ENCODE results near the gene ACTR6.

ACTR6 gene

DNA sequence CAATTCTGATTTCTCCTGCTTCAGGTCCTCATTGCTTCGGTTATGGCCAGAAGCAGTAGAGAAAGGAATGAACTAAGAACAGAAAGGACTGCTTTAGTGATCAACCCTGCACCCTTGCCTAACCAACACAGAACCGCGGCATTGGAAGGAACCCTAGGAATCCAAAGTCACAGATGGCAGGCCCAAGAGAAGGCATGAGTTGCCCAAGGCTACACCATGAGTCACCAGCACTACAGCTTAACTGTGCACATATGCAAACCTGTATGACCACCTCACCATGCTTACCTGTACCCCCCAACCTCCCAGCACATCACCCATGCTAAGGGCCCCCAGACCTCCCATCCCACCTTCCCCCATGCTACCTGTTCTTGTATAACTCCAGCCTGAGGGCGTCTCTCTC is 32.1 kb upstream of the ACTR6 start (continued):
- no peak for TF ChIP-seq OSR1 (CRISPR knock-in tag; IDR thresholded peaks at IDR 0.05)
- TF ChIP-seq ARNTL (CRISPR knock-in tag; IDR thresholded peaks at IDR 0.05; ENCODE audit: borderline replicate concordance, low read depth), result no peak
- no peak for TF ChIP-seq ZFP30 (CRISPR knock-in tag; IDR thresholded peaks at IDR 0.05)
- no peak for TF ChIP-seq CSDC2 (CRISPR knock-in tag; IDR thresholded peaks at IDR 0.05)
- TF ChIP-seq GLIS3 (CRISPR knock-in tag; IDR thresholded peaks at IDR 0.05), result no peak
- no peak for TF ChIP-seq BACH2 (CRISPR knock-in tag; IDR thresholded peaks at IDR 0.05; ENCODE audit: borderline replicate concordance)
- TF ChIP-seq ZNF8 (CRISPR knock-in tag; IDR thresholded peaks at IDR 0.05), result no peak

DNA sequence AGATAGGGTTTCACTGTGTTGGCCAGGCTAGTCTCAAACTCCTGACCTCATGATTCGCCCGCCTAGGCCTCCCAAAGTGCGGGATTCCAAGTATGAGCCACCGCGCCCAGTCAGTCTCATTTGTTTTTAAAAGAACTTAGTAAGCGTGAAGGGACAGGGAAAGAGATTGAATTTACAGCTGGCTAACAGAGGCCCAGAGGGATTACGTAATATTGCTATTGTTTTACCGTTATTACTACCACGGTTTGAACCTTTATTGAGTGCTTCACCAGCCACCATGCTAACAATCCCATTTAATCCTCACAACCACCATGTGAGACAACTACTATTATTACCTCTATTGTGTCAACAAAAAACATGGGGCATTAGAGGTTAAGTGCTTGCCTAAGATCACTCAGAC is 31.3 kb upstream of the ACTR6 start:
- no peak for TF ChIP-seq TOX (CRISPR knock-in tag; IDR thresholded peaks at IDR 0.05; ENCODE audit: borderline replicate concordance)
- no peak for TF ChIP-seq ARNTL (CRISPR knock-in tag; IDR thresholded peaks at IDR 0.05; ENCODE audit: borderline replicate concordance, low read depth)
- no peak for TF ChIP-seq TSHZ2 (CRISPR knock-in tag; IDR thresholded peaks at IDR 0.05)
- no peak for TF ChIP-seq ZFP30 (CRISPR knock-in tag; IDR thresholded peaks at IDR 0.05)
- TF ChIP-seq RARB (CRISPR knock-in tag; IDR thresholded peaks at IDR 0.05), result no peak
- TF ChIP-seq ZNF565 (CRISPR knock-in tag; conservative IDR thresholded peaks at IDR 0.05; ENCODE audit: low read depth), result no peak
- no peak for TF ChIP-seq ZFP3 (CRISPR knock-in tag; IDR thresholded peaks at IDR 0.05)
- TF ChIP-seq, protein P1, sequence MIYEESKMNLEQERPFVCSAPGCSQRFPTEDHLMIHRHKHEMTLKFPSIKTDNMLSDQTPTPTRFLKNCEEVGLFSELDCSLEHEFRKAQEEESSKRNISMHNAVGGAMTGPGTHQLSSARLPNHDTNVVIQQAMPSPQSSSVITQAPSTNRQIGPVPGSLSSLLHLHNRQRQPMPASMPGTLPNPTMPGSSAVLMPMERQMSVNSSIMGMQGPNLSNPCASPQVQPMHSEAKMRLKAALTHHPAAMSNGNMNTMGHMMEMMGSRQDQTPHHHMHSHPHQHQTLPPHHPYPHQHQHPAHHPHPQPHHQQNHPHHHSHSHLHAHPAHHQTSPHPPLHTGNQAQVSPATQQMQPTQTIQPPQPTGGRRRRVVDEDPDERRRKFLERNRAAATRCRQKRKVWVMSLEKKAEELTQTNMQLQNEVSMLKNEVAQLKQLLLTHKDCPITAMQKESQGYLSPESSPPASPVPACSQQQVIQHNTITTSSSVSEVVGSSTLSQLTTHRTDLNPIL (CRISPR knock-in tag; IDR thresholded peaks at IDR 0.05; ENCODE audit: low read depth), result no peak
- TF ChIP-seq ZC3H10 (CRISPR knock-in tag; IDR thresholded peaks at IDR 0.05), result no peak
- TF ChIP-seq ZNF70 (CRISPR knock-in tag; IDR thresholded peaks at IDR 0.05), result no peak
- TF ChIP-seq OSR1 (CRISPR knock-in tag; IDR thresholded peaks at IDR 0.05), result no peak
- TF ChIP-seq PATZ1 (CRISPR knock-in tag; IDR thresholded peaks at IDR 0.05; ENCODE audit: borderline replicate concordance), result no peak
- no peak for TF ChIP-seq SNAI2 (CRISPR knock-in tag; IDR thresholded peaks at IDR 0.05)
- TF ChIP-seq POU6F1 (CRISPR knock-in tag; IDR thresholded peaks at IDR 0.05; ENCODE audit: borderline replicate concordance, low read depth), result no peak
- TF ChIP-seq PPARA (CRISPR knock-in tag; IDR thresholded peaks at IDR 0.05; ENCODE audit: borderline replicate concordance), result no peak
- TF ChIP-seq ZNF8 (CRISPR knock-in tag; IDR thresholded peaks at IDR 0.05), result no peak
- TF ChIP-seq ESRRG (CRISPR knock-in tag; IDR thresholded peaks at IDR 0.05), result no peak
- TF ChIP-seq TCF4 (CRISPR knock-in tag; IDR thresholded peaks at IDR 0.05; ENCODE audit: borderline replicate concordance), result no peak
- TF ChIP-seq, protein P2, sequence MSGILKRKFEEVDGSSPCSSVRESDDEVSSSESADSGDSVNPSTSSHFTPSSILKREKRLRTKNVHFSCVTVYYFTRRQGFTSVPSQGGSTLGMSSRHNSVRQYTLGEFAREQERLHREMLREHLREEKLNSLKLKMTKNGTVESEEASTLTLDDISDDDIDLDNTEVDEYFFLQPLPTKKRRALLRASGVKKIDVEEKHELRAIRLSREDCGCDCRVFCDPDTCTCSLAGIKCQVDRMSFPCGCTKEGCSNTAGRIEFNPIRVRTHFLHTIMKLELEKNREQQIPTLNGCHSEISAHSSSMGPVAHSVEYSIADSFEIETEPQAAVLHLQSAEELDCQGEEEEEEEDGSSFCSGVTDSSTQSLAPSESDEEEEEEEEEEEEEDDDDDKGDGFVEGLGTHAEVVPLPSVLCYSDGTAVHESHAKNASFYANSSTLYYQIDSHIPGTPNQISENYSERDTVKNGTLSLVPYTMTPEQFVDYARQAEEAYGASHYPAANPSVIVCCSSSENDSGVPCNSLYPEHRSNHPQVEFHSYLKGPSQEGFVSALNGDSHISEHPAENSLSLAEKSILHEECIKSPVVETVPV (CRISPR knock-in tag; IDR thresholded peaks at IDR 0.05), result no peak
- no peak for TF ChIP-seq BACH2 (CRISPR knock-in tag; IDR thresholded peaks at IDR 0.05; ENCODE audit: borderline replicate concordance)
- ATAC-seq, result no peak

GRCh38 chr12:100170313-100170858 is 30.2 kb upstream of the ACTR6 start:
- peak; percentile 53 for ATAC-seq
- TF ChIP-seq OSR1 (CRISPR knock-in tag; IDR thresholded peaks at IDR 0.05) (no peak), TSHZ2 (CRISPR knock-in tag; IDR thresholded peaks at IDR 0.05) (no peak), PPARA (CRISPR knock-in tag; IDR thresholded peaks at IDR 0.05; ENCODE audit: borderline replicate concordance) (no peak), ZC3H10 (CRISPR knock-in tag; IDR thresholded peaks at IDR 0.05) (no peak), ZNF70 (CRISPR knock-in tag; IDR thresholded peaks at IDR 0.05) (no peak), ESRRG (CRISPR knock-in tag; IDR thresholded peaks at IDR 0.05) (no peak), TCF4 (CRISPR knock-in tag; IDR thresholded peaks at IDR 0.05; ENCODE audit: borderline replicate concordance) (no peak), SNAI2 (CRISPR knock-in tag; IDR thresholded peaks at IDR 0.05) (no peak), ZNF8 (CRISPR knock-in tag; IDR thresholded peaks at IDR 0.05) (no peak), ARNTL (CRISPR knock-in tag; IDR thresholded peaks at IDR 0.05; ENCODE audit: borderline replicate concordance, low read depth) (no peak)
- TF ChIP-seq, protein P1 (CRISPR knock-in tag; IDR thresholded peaks at IDR 0.05; ENCODE audit: low read depth), result no peak
